ENCODE results near the gene FAM3D. TPM values are rescaled to one million over a fixed set of nuclear protein-coding genes. Genes with fewer than 3 reads are reported as not detected.
"Not testable (repeated sequence)": the region's sequence is repeated elsewhere in the genome, so short reads cannot be mapped to it uniquely, and the experiment has no call there.

Gene FAM3D
- total RNA-seq, 1 donor from 2014 or later = 4.0 TPM

DNA sequence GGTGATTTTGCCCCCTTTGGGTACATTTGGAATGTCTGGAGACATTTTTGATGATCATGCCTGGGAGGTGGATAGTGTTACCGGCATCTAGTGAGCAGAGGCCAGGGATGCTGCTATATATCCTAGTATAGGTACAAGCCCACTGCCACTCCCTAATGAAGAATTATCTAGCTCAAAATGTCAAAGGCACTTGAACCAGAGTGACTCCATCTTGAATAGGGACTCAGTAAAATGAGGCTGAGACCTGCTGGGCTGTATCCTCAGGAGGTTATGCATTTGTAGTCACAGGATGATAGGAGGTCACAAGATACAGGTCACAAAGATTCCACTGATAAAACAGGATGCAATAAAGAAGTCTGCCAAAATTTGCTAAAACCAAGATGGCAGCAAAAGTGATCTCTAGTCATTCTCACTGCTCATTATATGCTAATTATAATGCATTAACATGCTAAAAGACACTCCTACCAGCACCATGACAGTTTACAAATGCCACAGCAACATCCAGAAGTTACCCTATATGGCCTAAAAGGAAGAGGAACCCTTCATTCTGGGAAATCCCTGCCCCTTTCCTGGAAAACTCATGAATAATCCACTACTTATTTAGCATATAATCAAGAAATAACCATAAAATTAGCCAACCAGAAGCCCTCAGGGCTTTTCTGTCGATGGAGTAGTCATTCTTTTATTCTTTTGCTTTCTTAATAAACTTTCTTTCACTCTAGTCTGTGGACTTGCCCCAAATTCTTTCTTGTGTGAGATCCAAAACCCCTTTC lies 40.0 kb upstream of the FAM3D start:
- DNase-seq = no peak
- H3K36me3 ChIP-seq = no peaks in the 10 kb centered on the region
- TF ChIP-seq, protein P1, sequence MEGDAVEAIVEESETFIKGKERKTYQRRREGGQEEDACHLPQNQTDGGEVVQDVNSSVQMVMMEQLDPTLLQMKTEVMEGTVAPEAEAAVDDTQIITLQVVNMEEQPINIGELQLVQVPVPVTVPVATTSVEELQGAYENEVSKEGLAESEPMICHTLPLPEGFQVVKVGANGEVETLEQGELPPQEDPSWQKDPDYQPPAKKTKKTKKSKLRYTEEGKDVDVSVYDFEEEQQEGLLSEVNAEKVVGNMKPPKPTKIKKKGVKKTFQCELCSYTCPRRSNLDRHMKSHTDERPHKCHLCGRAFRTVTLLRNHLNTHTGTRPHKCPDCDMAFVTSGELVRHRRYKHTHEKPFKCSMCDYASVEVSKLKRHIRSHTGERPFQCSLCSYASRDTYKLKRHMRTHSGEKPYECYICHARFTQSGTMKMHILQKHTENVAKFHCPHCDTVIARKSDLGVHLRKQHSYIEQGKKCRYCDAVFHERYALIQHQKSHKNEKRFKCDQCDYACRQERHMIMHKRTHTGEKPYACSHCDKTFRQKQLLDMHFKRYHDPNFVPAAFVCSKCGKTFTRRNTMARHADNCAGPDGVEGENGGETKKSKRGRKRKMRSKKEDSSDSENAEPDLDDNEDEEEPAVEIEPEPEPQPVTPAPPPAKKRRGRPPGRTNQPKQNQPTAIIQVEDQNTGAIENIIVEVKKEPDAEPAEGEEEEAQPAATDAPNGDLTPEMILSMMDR (IDR thresholded peaks at IDR 0.05) = no peak
- no peaks in the 10 kb centered on the region for H3K9me3 ChIP-seq
- ATAC-seq = no peak
- intact Hi-C loops (cut with DNase I) = no loop called here
- no peak overlapping the region for H3K4me3 ChIP-seq
- H3K27ac ChIP-seq = no peak overlapping the region
- H3K4me1 ChIP-seq = peaks cover under 1% of the 10 kb centered on the region
- H3K27me3 ChIP-seq = no peaks in the 10 kb centered on the region

DNA sequence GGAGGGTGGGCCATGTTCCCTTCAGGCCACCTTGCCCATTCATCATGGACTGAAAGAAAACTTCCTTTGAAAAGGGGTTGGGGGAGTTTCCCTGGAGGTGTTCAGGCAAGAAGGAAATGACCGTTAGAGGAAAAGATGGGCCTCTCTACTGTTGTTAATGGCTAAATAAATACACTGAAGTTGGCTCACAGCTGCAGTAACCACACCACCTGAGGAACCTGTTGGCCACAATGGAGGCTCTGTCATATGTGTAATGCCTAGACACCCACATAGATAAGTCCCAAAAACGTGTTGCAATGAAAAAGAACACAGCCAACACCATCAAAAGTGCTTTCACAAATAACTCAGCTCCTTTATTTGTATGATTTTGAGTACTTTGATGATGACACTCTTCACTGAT lies 38.2 kb upstream of the FAM3D start:
- peaks cover 4% of the 10 kb centered on the region for H3K4me1 ChIP-seq
- H3K27me3 ChIP-seq = no peaks in the 10 kb centered on the region
- H3K9me3 ChIP-seq = no peaks in the 10 kb centered on the region
- H3K36me3 ChIP-seq = no peaks in the 10 kb centered on the region
- TF ChIP-seq, protein P1 (IDR thresholded peaks at IDR 0.05) = no peak
- DNase-seq = no peak
- ATAC-seq = no peak
- no peak overlapping the region for H3K4me3 ChIP-seq
- intact Hi-C loops (cut with DNase I) = no loop called here
- H3K27ac ChIP-seq = no peak overlapping the region

DNA sequence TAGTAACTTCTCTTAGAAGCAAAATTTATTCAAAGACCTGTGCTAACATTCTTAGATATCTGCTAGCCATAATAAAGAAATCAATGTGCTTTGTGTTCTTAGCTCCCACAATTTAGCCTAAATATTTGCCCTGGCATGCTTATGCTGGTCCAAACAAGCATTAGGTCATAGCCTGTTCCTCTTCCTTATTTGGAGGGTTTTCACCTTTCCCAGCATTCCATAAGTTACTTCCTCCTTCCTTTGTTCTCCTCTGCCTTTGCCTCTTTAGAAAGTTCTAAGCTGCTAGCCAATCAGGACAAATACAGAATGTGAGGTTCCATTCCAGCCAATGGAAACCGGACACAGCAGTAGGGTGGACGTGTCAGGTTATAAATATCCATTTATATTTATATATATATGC lies 37.7 kb upstream of the FAM3D start:
- H3K36me3 ChIP-seq; H3K4me1 ChIP-seq; ATAC-seq; H3K4me3 ChIP-seq; H3K27me3 ChIP-seq; H3K27ac ChIP-seq; H3K9me3 ChIP-seq; intact Hi-C loops (cut with DNase I); DNase-seq: not testable (repeated sequence)

DNA sequence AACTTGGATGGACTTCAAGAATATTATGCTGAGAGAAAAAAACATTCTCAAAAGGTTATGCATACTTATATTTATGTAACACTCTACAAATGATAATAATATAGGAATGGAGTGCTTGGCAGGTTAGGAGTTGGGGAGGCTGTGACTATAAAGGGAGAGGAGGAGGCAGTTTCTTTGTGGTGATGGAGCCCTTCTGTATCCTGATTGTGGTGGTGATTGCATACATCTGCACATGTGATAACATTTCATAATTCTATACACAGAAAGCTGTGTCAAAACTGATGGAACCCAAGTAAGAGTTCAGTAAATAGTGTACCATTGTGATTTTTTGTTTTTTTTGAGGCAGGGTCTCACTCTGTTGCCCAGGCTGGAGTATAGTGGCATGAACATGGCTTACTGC lies 31.7 kb upstream of the FAM3D start:
- no peaks in the 10 kb centered on the region for H3K27me3 ChIP-seq
- no peak overlapping the region for H3K27ac ChIP-seq
- no peak for DNase-seq
- TF ChIP-seq, protein P1 (IDR thresholded peaks at IDR 0.05) = no peak
- no peaks in the 10 kb centered on the region for H3K9me3 ChIP-seq
- no peak overlapping the region for H3K4me3 ChIP-seq
- H3K36me3 ChIP-seq = no peaks in the 10 kb centered on the region
- intact Hi-C loops (cut with DNase I) = no loop called here
- peaks cover 4% of the 10 kb centered on the region for H3K4me1 ChIP-seq
- no peak for ATAC-seq

DNA sequence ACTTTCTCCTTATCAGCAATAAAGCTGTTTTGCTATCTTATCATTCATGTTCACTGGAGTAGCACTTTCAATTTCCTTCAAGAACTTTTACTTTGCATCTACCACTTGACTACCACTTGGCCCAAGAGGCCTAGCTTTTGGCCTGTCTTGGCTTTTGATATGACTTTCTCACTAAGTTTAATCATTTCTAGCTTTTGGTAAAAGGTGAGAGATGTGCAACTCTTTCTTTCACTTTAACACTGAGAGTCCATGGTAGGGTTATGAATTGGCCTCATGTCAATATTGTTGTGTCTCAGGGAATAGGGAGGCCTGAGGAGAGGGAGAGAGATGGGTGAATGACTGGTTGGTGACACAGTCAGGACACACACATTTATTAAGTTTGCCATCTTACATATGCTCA lies 31.0 kb upstream of the FAM3D start:
- Histone ChIP-seq H3K27me3 (no peaks in the 10 kb centered on the region), H3K27ac (no peak overlapping the region), H3K36me3 (no peaks in the 10 kb centered on the region), H3K4me3 (no peak overlapping the region), H3K4me1 (peaks cover 4% of the 10 kb centered on the region), H3K9me3 (no peaks in the 10 kb centered on the region)
- ATAC-seq (no peak), DNase-seq (no peak)
- intact Hi-C loops (cut with DNase I) = no loop called here
- TF ChIP-seq, protein P1 (IDR thresholded peaks at IDR 0.05) = no peak

DNA sequence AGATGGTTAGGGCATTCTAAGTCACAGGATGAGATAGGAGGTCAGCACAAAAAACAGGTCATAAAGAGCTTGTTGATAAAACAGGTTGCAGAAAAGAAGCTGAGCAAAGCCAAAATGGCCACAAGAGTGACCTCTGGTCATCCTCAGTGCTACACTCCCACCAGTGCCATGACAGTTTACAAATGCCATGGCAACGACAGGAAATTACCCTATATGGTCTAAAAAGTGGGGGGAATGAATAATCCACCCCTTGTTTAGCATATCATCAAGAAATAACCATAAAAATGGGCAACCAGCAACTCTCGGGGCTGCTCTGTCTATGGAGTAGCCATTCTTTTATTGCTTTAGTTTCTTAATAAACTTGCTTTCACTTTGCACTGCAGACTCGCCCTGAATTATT lies 30.2 kb upstream of the FAM3D start:
- H3K27ac ChIP-seq; H3K27me3 ChIP-seq; H3K9me3 ChIP-seq; H3K4me3 ChIP-seq; ATAC-seq; H3K36me3 ChIP-seq; intact Hi-C loops (cut with DNase I); DNase-seq; H3K4me1 ChIP-seq: not testable (repeated sequence)

DNA sequence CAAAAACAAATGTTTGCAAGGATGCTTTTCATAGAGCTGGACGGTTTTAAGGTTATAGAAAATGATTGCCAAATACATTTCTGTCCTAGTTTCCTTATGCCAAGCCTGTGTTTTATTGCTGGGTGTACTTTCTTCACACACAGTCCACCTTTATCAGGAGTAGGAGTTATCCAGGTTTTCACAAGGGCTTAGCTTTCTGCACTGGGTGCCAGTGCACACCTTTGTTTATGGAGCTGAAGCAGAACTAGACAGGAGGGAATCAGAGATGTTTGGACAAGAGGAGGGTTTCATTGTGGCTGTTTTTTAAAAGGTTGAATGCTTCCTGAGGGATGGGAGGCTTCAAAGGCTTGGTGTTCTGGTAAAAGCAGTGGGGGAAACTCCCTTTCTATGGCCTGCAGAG lies 29.5 kb upstream of the FAM3D start:
- Histone ChIP-seq H3K27ac (no peak overlapping the region), H3K27me3 (no peaks in the 10 kb centered on the region), H3K4me1 (no peaks in the 10 kb centered on the region), H3K9me3 (no peaks in the 10 kb centered on the region), H3K4me3 (no peak overlapping the region), H3K36me3 (no peaks in the 10 kb centered on the region)
- intact Hi-C loops (cut with DNase I) = no loop called here
- TF ChIP-seq, protein P1 (IDR thresholded peaks at IDR 0.05) = no peak
- DNase-seq = no peak
- no peak for ATAC-seq

DNA sequence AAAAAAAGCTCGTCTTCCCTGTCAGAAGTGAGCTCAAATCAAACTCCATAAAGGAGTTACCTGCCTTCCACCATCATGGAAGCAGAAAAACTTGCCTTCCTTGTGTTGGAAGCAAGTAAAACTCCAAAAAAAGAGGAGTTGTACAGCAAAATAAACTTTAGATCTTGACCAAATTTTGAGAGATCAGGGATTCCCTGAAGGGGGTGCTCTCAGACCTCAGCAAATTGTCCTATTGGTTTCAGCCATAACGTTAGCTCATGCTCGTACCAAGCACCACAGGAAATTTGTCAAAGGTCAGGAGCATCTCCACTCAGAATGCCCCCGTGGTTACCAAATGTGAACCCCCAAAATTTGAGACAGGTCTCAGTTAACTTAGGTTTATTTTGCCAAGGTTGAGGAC lies 28.7 kb upstream of the FAM3D start:
- intact Hi-C loops (cut with DNase I) = not testable (repeated sequence)

More for the DNA sequence above, 28.7 kb upstream of the FAM3D start:
- DNase-seq, H3K27ac ChIP-seq, H3K27me3 ChIP-seq, H3K9me3 ChIP-seq, H3K4me3 ChIP-seq, H3K36me3 ChIP-seq, H3K4me1 ChIP-seq, ATAC-seq: not testable (repeated sequence)
